CD4-positive, alpha-beta T cell treated with Interleukin-6 at 100 ng/mL for 8 hours (primary cell): ENCODE results near the gene DDX1.
"Not testable (repeated sequence)": the region's sequence is repeated elsewhere in the genome, so short reads cannot be mapped to it uniquely, and the experiment has no call there.

Source experiments
- DNase-seq: peaks from one replicate; pipeline ENCODE4 v3.0.0-alpha.2; 2020; ENCODE audit warnings: mixed read lengths, low spot score

DDX1 gene

DNA sequence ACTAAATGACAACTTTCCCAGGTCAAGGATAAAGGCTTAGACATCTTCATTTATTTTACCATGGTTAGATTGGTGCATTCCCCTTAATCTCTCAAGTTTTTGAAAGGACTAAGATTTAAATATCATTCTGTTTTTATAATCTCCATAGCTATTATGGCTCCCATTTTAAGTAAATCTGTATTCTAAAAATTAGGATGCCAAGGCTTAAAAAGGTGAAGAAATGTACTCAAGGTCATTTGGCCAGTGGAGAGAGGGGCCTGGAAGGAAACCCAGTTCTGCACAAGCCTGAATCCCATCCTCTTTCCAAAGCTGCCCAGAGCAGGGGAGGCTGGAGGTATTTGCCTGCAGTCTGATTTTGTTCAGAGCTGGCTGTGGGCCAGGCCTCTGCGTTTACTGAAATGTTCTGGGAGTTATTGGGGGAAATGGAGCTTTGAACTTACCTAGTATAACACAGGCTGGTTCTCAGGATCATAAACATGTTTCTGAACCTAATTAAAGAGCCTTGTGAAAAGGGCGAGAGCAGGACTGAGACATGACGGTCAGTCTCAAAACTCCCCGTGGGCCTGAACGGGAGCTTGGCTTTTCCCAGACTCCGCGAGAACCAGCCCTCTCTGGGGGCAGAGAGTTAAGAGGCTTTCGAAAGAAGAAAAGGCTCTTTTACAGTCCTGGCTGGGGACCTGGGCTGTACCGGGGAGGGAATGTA is 85.6 kb downstream of the DDX1 start:
- DNase-seq, result no peak

DNA sequence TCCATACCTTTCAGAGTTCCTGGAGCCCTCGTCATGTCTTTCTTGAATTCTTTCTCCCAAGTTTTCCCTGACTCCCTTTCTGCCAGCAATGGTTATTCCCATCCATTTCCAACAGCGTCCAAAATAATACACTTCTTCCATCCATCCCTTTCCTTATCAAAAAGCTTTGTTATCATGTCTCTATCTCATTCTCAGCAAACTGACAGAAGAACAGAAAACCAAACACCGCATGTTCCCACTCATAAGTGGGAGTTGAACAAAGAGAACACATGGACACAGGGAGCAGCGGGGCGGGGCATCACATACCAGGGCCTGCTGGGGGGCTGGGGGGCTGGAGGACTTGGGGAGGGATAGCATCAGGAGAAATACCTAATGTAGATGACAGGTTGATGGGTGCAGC is 86.7 kb downstream of the DDX1 start:
- DNase-seq, result no peak

DNA sequence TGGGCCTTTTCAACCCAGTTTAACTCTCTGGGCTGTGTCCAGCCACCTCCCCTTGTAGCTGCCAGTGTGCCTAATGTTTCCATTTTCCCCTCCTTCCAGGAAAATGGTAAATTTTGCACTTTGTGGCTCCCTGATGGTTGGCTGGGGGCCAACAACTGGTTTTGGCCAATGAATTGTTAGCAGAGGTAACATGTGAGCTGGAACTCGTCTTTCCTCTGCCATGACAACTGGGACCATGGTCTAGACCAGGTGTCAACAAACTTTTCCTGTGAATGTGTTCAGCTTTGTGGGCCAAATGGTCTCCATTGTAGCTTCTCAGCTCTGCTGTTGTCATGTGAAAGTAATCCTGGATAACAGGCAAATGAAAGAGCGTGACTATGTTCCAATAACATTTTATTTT is 87.2 kb downstream of the DDX1 start:
- no peak for DNase-seq

DNA sequence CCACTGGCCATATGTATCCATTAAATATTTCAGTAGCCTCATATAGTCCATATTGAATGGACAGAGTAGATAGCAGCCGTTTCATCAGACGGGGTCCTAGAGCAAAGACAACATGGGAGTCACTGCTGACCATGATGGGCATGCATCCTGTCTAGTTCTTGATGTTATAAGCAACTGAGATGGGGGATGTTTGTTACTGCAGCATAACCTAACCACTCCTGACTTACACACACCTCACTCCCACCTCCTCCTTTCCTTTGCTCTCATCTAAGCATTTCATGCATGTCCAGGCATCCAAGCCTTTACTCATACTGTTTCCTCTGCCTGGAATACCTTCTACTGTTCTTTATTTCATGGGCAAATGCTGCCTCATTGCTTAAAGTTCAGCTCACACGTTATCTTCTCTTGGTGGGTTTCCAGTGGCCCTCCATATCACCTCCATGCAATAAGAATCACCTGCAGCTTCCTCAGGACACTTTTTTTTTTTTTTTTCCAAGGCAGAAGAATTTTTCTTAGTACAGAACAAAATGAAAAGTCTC is 87.8 kb downstream of the DDX1 start:
- DNase-seq, result no peak

DNA sequence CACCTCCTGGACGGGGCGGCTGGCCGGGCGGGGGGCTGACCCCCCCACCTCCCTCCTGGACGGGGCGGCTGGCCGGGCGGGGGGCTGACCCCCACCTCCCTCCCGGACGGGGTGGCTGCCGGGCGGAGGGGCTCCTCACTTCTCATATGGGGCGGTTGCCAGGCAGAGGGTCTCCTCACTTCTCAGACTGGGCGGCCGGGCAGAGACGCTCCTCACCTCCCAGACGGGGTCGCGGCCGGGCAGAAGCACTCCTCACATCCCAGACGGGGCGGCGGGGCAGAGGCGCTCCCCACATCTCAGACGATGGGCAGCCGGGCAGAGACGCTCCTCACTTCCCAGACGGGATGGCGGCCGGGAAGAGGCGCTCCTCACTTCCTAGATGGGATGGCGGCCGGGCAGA is 88.5 kb downstream of the DDX1 start:
- DNase-seq, result not testable (repeated sequence)
